IPS-NIHi7 (cell line): ENCODE measurements around the gene DHX58.

ENCODE experiments used
- DNase-seq: peaks from one replicate; pipeline ENCODE4 v3.0.0; 2012; ENCODE audit warnings: mixed read lengths; ENCODE audit errors: extremely low spot score

DHX58 gene

DNA sequence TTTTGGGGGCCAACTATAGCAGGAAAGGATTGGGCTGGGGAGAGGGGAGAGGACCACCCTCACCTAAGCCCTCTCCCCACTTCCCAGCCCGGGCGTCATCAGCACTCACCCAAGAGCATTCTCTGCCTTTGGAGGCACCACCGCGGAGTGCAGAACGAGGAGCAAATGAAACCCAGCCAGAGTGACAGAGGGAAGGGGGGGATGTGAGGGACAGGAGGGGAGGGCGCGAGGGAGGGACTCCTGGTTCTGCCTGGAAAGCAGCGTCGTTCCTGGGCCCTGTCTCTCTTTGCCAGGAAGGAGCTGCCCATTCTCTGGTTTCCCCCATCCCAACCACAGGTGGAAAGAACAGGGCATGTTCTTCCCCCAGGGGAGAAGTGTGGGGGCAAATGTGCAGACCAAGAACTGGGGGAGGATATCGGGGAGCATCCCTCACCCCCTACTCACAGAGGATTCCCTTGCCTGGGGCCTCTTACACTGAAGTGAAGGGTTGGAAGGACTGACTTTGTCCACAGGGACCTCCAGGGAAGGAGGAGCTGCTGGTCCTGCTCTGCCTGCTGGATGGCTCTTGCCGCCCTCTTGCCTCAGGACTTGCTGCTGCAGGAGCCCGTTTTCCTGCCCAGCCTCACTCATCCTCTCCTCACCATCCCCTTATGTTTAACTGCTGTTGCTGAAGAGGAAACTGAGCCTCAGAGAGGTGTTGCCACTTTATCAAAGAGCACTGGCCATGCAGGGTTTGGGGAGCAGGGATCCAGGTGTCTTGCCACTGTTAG lies 58.6 kb downstream of the DHX58 start:
- DNase-seq: no peak

DNA sequence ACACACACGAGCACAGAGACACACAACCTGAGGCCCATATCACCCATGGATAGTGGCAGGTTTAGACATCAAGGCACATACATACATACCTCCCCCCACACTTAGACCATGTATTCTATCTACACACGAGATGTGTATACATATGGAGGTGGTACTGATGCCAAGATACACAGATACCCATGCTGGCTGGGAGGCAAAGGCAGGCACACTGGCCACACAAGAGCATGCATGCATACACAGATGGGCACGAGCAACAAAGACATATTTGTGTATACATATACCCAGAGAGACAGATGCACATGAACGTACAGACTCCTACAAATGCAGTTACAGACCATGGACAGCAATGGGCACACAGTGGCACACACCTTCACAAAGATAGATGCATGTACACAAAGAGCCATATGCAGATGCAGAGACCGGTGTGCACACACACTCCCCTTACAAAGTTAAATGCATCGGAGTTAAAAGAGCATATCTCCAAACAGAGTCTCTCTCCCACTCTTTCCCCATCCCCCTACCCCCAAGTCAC lies 60.1 kb downstream of the DHX58 start:
- no peak for DNase-seq

DNA sequence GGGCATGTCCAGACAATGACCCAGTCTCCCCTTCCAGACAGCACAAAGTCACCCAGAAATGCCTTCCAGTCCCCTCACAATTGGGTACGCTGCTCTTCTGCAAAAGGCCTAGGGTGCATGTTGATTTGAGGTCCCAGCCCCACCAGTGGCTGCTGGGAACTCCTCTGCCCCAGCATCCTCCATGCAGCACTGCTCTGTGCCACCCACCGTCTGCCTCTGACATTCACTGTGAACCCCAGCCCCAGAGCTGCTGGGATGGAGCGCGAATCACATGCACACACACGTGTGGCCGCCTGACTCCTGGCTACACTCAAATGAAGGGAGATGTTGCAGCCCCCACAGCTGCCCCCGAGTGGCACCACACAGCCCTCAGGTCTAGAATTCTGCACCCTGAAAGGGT lies 60.9 kb downstream of the DHX58 start:
- no peak for DNase-seq
